Upper lobe of left lung (tissue), 4 donors: Measurements from ENCODE around the gene OR5AU1.

ENCODE experiments used
- CTCF ChIP-seq, 6 experiments: fragments of 450-650 bp in 4 of 6; fragments of 200-600 bp in 2 of 6; sonication (generic) in 2 of 6; IDR thresholded peaks; one replicate each; pipeline ENCODE4 v1.5.1; 2016 to 2019; ENCODE audit warnings: antibody characterized with exemption in 6 of 6
- EP300 ChIP-seq, 4 donors: sonication (generic); formaldehyde crosslinking; IDR thresholded peaks; one replicate each; pipeline ENCODE4 v1.5.1; 2017; ENCODE audit warnings: antibody characterized with exemption in 4 of 4, control low read depth in 2 of 4
- POLR2A ChIP-seq, 4 donors: fragments of 450-650 bp; IDR thresholded peaks; one replicate each; pipeline ENCODE4 v1.5.1; 2016 to 2017; ENCODE audit warnings: antibody characterized with exemption in 4 of 4, mild to moderate bottlenecking in 2 of 4
- POLR2AphosphoS5 ChIP-seq, 2 donors: sonication (generic); formaldehyde crosslinking; IDR thresholded peaks; one replicate each; pipeline ENCODE4 v1.5.1; 2017; ENCODE audit warnings: antibody characterized with exemption in 2 of 2

- no peak for TF ChIP-seq EP300 (IDR thresholded peaks at IDR 0.05)
- no peak for TF ChIP-seq CTCF (IDR thresholded peaks at IDR 0.05)
- TF ChIP-seq POLR2AphosphoS5 (IDR thresholded peaks at IDR 0.05): no peak
- TF ChIP-seq POLR2A (IDR thresholded peaks at IDR 0.05): no peak
Observed at GRCh38 chr14:21194597-21194996, 38.7 kb upstream of the OR5AU1 start.
